NCI-H345 treated with DMSO at 0.1 percent for 48 hours (cell line): ENCODE results near the gene CACNB4.
"Not testable (repeated sequence)": the region's sequence is repeated elsewhere in the genome, so short reads cannot be mapped to it uniquely, and the experiment has no call there.

Experiments
- DNase-seq: peaks from one replicate; lab custom pipeline; 2025; ENCODE audit not compliant: unreplicated experiment; lab: John Stamatoyannopoulos, UW

The CACNB4 gene

DNA sequence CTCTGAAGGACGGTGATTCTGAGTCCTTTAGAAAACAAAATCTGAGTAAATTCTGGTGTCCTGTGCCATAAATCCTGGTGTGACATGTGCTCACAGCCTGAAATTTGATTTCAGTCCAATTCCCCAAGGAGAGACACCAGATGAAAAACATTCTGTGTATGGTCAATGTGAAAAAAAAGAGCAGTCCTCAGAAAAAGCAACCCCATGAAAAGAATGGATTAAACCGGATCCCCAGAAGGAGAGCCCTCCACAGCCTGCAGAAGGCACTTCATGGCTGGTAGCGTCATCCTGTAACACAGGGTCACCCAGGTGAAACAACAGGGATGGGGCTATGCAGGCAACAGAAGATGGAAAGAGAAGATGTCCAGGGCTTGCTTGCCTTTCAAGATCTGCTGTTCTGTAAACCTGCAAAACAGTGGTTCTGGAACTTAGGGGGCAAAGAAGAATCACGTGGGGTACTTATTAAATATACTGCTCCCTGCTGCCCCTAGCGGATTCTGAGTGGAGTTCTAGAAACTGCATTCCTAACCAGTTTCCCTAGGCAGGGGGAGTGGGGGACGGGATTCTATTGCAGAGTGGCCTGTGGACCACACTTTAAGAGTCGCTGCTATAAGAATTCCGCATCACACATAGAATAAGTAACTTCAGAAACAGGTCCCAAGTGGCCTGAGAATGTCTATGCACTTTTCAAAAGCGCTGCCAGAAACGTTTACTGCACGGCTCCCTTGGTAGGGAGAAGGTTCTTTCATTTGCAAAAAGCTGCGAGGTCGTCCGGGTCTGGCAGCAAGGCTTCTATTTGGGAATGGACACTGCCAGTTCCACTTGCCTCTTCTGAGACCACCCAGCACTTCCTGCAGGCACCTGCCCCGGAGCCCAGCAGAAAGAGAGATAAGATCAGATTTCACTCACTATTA lies 151.7 kb downstream of the CACNB4 start:
- no peak for DNase-seq

DNA sequence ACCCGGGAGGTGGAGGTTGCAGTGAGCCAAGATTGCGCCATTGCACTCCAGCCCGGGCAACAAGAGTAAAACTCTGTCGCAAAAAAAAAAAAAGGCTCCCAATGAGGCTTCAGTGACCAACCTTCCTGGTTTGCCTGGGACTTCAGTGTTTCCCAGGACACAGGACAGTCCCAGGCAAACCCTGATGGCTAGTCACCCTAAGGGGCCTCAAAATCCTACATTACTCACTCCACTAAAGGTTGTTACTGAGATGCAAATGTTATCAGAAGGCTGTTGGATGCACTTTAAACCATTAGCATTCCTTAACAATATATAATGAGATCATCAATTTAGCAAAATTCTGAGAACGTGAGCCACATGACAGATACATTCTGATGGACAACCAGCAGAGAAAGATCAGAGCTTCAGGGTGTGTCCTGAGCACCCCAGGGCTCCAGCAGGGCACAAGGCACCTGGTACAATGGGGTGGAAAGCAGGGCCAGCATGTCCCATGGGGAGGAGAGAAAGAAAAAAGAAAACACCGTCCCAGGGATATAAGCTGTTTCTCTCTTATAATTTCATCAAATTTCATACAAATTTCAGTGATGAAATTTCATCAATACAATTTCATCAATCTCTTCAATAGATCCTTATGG lies 152.5 kb downstream of the CACNB4 start:
- no peak for DNase-seq

DNA sequence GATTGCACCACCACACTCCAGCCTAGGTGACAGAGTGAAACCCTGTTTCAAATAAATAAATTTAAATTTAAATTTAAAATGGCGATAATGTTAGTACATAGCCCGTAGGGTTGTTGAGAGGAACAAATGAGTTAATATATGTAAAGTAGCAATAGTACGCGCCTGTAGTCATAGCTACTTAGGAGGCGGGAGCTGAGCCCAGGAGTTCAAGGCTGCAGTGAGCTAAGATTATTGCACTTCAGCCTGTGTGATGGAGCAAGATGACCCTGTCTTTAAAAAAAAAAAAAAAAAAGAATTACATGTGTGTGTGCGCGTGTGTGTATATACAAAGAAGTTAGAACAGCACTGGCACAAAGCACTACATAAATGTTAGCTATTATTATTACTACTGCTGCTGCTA lies 153.2 kb downstream of the CACNB4 start:
- no peak for DNase-seq

GRCh38 chr2:151945186-151945585 lies 153.7 kb downstream of the CACNB4 start:
- DNase-seq, result no peak

DNA sequence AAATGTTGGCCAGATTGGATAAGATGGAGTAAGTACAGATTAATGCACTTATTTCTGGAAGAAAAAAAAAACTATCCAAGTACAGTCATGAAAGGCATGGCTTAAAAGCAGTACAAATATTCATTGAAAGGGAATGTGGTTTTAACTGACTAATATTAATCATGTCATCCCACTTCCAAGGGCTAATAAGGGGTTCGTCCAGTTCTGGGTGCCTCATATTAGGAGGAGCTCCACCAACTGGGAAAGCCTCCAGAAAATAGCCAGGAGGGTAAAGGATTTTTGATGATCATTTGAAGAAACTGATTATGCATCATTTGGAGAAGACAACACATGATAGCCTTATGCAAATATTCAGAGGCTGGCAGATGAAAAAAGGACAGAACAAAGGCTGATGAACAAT lies 155.4 kb downstream of the CACNB4 start:
- no peak for DNase-seq

DNA sequence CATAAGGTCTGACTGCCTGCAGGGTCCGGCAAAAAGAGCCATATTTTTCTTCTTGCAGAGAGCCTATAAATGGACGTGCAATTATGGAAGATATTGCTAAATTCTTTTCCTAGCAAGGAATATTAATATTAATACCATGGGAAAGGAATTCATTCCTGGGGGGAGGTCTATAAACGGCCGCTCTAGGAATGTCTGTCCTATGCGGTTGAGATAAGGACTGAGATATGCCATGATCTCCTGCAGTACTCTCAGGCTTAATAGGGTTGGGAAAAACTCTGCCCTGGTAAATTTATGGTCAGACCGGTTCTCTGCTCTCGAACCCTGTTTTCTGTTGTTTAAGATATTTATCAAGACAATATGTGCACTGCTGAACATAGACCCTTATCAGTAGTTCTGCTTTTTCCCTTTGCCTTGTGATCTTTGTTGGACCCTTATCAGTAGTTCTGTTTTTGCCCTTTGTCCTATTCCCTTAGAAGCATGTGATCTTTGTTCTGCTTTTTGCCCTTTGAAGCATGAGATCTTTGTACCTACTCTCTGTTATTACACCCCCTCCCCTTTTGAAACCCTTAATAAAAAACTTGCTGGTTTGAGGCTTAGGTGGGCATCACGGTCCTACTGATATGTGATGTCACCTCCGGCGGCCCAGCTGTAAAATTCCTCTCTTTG lies 156.2 kb downstream of the CACNB4 start:
- not testable (repeated sequence) for DNase-seq

DNA sequence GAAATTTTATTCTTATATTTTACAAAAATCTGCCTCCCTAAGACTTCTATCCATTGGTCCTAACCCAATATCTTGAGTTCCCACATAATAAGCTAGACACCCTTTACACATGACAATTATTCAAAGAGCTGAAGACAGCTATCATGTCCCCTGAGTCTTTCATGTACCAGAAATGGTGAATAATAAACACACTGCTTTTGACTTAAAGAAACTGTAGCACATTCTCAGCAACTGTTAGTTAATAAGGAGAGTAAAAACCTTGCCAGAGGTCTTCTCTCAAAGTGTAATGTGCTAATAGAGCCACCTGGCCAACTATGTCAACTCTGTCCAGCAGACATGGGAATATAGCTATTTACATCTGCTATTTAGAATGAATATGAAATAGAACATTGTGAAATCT lies 160.9 kb downstream of the CACNB4 start:
- no peak for DNase-seq

DNA sequence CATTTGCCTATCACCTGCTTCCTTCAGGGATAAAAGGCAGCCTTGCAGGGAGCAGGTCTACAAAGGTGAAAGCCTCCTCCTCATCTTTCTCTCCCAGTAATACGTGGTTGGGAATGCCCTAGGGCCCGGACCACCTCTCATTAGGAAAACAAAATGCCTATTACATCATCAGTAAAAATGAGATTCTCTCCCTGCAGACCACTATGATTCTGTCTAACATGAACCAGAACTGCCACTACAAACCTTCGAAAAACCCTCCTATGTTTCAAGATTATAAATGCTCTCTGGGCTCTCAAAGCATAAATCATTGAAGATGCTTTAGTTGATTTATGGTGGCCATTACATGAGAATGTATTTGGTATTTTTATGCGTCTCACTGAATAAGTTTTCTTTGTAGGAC lies 162.2 kb downstream of the CACNB4 start:
- DNase-seq, result no peak

DNA sequence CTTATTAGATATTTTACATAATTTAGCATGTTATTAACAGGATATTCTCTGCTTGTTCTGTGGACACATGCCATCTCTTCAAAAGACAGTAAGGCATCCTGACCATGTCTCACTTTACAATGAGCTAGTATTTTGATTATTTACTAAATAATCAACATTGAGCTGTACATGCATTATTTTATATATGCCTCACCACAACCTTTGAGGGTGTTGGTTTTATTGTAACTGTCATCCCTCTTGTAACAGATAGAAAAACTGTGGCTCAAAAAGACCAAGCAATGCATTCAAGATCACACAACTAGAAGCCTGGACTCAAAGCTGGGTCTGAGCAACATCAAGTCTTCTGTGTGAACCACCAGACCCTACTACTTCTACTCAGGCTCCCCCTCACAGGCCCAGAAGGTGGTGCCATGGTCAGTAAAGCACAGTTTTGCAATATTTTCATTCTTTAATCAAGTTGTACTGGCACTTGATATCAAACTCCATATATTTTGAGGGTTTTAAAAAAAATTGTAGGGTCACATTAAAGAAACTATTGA lies 165.5 kb downstream of the CACNB4 start:
- no peak for DNase-seq

DNA sequence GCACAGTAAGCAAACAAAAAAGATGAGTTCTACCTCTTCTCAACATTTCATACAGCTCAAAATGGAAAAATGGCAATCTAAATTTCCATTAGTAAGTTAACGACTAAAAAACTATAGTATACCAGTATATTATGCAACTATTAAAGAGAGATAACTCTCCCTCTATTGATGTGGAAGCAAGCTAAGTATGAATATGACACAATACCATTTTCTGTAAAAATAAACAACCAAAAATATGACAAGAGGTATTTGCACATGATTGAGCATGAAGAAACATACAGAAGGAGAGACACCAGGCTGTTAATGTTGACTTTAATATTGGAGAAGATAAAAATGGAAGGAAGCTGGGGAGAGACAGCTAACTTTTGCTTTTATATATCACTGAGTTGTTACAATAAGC lies 167.1 kb downstream of the CACNB4 start:
- no peak for DNase-seq

GRCh38 chr2:151931030-151931611 lies 167.7 kb downstream of the CACNB4 start:
- no peak for DNase-seq

DNA sequence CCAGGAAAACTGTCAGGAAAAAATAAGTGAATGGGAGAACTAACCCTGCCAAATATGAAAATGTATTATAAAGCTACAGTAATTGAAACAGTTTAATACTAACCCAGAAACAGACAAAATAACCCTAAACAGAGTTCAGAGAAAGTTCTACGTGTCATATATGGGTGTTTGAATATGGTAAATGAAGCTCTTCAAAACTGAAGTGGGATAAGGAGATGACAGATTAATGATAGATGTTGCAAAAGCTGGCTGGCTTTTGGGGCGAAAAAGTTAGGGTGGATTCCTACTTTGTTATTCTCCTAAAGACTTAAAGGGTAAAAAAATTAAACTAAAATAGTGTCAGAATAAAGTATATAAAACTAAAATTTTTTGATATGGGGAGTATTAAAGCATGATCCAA lies 168.8 kb downstream of the CACNB4 start:
- DNase-seq, result no peak

DNA sequence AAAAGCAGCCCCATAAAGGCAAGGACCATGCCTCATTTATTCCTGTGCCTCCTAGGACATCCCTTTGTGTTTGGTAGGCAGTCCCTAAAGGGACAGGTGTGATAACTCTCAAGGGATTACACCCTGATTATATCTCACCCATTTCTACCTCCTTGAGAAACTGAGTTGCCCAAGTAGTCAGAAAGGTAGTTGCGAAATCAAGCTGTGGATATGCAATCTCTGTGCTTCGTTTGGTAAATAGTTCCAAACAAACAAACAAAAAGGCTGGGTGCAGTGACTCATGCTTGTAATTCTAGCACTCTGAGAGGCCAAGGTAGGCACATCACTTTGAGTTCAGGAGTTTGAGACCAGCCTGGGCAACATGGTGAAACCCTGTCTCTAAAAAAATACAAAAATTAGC lies 170.5 kb downstream of the CACNB4 start:
- DNase-seq, result no peak

GRCh38 chr2:151927501-151928221 lies 171.2 kb downstream of the CACNB4 start:
- no peak for DNase-seq

GRCh38 chr2:151922845-151923666 lies 175.8 kb downstream of the CACNB4 start:
- no peak for DNase-seq

DNA sequence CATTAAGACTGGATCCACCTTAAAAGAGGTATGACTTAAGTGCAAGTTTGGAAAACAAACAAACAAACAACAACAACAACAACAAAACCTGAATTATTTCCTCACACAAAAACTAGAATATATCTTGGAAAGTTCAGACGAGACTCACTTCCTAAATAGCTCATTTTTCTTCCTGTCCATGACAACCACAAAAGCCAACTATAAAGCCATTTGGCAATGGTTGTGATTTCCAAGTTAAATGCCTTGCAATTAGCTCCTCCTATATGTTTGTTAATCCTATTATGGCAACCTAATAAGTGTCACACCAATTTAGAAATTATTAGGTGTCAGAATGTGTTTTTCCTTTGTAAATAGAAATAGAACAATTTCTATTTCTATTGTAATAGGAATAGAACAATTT lies 179.1 kb downstream of the CACNB4 start:
- DNase-seq, result no peak

GRCh38 chr2:151918308-151918707 lies 180.5 kb downstream of the CACNB4 start:
- no peak for DNase-seq

- DNase-seq, result no peak
These were observed 182.2 kb downstream of the CACNB4 start for GRCh38 chr2:151916632-151917031.

GRCh38 chr2:151915629-151916025 lies 183.2 kb downstream of the CACNB4 start:
- not testable (repeated sequence) for DNase-seq
